Aorta (tissue), 5 donors: Measurements from ENCODE around the gene XPC. TPM values are rescaled to one million over a fixed set of nuclear protein-coding genes. Genes with fewer than 3 reads are reported as not detected.
"Not testable (repeated sequence)": the region's sequence is repeated elsewhere in the genome, so short reads cannot be mapped to it uniquely, and the experiment has no call there.

Source experiments
- ATAC-seq: fragments of 200-7000 bp; cut with Tn5 transposase; one replicate; pipeline ENCODE4 v1.9.1; 2022; ENCODE audit warnings: moderate library complexity; ENCODE audit not compliant: low FRiP score
- DNase-seq, 2 donors: peaks; one replicate each; pipeline ENCODE4 v3.0.0-alpha.2; 2020
- H3K27ac ChIP-seq, 2 donors: one replicate each; pipeline ENCODE4 v1.5.1; 2013; ENCODE audit warnings: low read length in 2 of 2, mild to moderate bottlenecking in 2 of 2, moderate library complexity in 2 of 2, control low read depth in 1 of 2, inconsistent platforms in 1 of 2, low read depth in 1 of 2
- H3K27me3 ChIP-seq, 2 donors: one replicate each; pipeline ENCODE4 v1.6.1; 2013; ENCODE audit warnings: control low read depth in 1 of 2, low read length in 1 of 2, mild to moderate bottlenecking in 1 of 2, moderate library complexity in 1 of 2; ENCODE audit not compliant: insufficient read depth in 2 of 2, control insufficient read depth in 1 of 2
- H3K36me3 ChIP-seq, 2 donors: one replicate each; pipeline ENCODE4 v1.6.1; 2013; ENCODE audit warnings: control low read depth in 1 of 2, low read length in 1 of 2, mild to moderate bottlenecking in 1 of 2; ENCODE audit not compliant: insufficient read depth in 2 of 2, control insufficient read depth in 1 of 2
- H3K4me1 ChIP-seq, 2 donors: one replicate each; pipeline ENCODE4 v1.6.1; 2013; ENCODE audit warnings: low read length in 2 of 2, control low read depth in 1 of 2, mild to moderate bottlenecking in 1 of 2, moderate library complexity in 1 of 2; ENCODE audit not compliant: insufficient read depth in 2 of 2, control insufficient read depth in 1 of 2
- H3K4me3 ChIP-seq, 2 donors: one replicate each; pipeline ENCODE4 v1.5.1; 2013; ENCODE audit warnings: low read length in 2 of 2, control low read depth in 1 of 2, mild to moderate bottlenecking in 1 of 2
- H3K9me3 ChIP-seq: one replicate; pipeline ENCODE4 v1.6.1; 2013; ENCODE audit warnings: mild to moderate bottlenecking, low read length; ENCODE audit not compliant: control insufficient read depth
- WGBS, 2 donors: extraction: QIAGEN DNeasy Blood & Tissue Kit; methylation state at CpG; one replicate each; pipeline ENCODE4 v1.1.7; 2013; 5-methylcytosine and 5-hydroxymethylcytosine counted together
- intact Hi-C, 2 donors: fragments of 100-400 bp; cut with DNase I; formaldehyde crosslinking; loops; one replicate each; pipeline versions ENCODE4 v1.14.2 to v1.15.0; 2022
- polyA plus RNA-seq, 2 donors: library from polyadenylated mRNA; stranded (reverse); fragments of 200-250 nt; gene quantifications; one replicate each; pipeline ENCODE4 v1.2.3, GENCODE V29; 2013
- total RNA-seq, 2 donors: library from RNA; stranded (reverse); fragmentation: NEBNext Ultra II Directional; extraction: Animal tissue kit (Norgen Biotek cat#: 25700); gene quantifications; one replicate each; pipeline ENCODE4 v1.2.1, GENCODE V29; 2021
- donor health status: healthy with polysubstance abuse.
- donor health status: Bipolar disorder and iron deficiency.
- donor health status: DM: no; HTN: no; CAD: no.
- donor health status: DM: no; HTN: no; CAD: no.
- donor health status: DM: yes; HTN: yes; CAD: no.

The XPC gene
- total and polyA plus RNA-seq, 4 donors: 14.3 to 37.1 (median 33.2) TPM

DNA sequence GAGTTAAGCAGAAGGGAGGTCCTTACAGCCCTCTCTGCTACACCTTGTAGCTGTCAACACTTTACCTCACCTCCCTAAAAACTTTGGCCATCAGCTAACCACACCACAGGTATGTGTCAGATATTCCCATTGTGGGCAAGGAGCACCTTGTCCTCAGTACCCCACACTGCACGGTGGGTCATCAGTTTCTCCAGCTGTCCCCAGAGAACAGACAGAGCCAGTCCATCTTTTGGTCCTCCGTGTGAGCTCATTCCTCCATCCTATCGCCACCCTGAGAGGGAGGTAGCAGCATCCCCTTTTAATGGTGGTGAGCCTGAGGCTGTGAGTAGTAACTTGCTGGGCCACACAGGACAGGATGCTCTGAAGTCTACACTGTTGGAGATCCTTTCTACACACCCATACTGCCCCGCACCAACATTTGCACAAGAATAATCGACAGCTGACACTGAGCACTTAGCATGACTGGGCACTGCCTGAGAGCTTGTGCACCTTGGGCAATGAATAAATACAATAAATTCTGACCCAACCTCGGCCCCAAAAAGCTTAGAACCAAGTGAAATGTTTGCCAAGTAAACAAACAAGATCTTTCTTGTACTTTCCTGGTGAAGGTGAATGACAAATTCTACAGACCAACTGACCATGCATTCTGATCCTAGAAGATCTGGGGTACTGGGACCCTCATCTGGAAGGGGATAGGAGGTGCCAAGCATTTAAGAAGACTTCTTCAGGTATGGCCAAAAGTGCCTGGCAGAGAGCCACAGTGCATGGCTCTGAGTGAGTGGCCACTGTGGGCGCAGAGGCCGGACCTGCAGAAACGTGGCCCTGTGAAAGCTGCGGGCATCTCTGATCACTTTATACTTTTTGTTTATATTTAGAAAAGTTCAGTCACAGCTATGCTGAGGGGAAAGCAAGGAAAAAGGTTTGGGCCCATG, 60.7 kb downstream of the XPC start:
- Histone ChIP-seq H3K27me3 (no peaks in the 10 kb centered on the region), H3K27ac (no peak overlapping the region), H3K4me1 (no peaks in the 10 kb centered on the region), H3K36me3 (peaks cover 6 to 8% of the 10 kb centered on the region in 2 donors), H3K9me3 (no peaks in the 10 kb centered on the region), H3K4me3 (no peak overlapping the region)
- no peak for DNase-seq
- ATAC-seq: no peak
- intact Hi-C loops: no loop called here
- WGBS, 2 donors: 91 to 92% methylated on average over 10 of the region's 10 CpGs

DNA sequence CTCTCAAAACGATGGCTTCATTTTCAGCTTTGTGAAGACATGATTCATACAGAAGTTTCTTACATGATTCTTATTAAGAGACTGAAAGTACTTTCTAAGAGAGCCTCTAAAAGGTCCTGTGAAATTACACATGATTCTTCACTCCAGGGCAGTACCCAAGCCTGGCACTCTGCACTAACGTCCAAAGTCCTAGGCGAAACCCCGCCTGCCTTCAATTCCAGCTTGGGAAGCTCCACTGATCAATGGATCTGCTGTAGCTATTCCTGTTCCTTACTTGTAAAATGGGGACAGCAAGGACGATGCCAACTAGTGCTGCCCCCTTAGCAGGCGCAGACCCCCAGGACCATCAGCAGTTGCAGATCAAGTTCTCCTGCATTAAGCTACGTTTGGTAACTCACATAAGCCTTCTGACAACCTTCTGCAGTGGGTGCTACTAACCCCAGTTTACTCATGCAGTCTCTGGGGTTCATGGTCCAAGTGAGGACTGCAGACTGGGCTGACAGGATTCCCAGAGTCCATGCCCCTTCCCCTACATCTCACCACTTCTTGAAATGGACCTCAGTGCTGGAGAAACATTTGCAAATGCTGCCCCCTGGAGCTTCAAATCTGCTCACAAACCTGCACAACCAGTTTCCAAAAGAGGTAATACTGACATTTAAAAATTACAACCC, 64.3 kb downstream of the XPC start:
- H3K4me1 ChIP-seq: no peaks in the 10 kb centered on the region
- intact Hi-C loops: no loop called here
- no peak overlapping the region for H3K27ac ChIP-seq
- H3K9me3 ChIP-seq: no peaks in the 10 kb centered on the region
- ATAC-seq: no peak
- DNase-seq: no peak
- no peak overlapping the region for H3K4me3 ChIP-seq
- 90 to 94% methylated on average over 7 of the region's 7 CpGs for WGBS, 2 donors
- no peaks in the 10 kb centered on the region for H3K27me3 ChIP-seq
- peaks cover 6 to 8% of the 10 kb centered on the region in 2 donors for H3K36me3 ChIP-seq

DNA sequence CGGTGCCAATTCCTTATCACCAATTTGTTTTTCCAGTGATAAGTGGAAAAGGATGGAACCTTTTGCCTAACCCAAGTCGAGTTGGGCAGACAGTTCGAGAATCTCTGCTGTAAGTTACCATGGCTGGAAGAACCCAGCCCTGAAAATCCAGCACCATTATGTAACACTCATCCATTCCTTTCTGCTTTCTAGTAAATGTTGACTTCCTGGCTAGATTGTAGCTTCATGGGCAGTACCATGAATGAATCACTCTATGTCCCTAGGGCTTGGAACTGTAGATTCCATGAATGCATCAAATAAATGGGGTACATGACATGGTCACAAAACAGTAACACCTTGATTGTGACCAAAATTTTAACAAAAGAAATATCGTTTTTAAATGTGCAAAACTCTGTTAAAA, 67.7 kb downstream of the XPC start:
- intact Hi-C loops: no loop called here
- no peak for ATAC-seq
- DNase-seq: no peak
- Histone ChIP-seq H3K36me3 (peaks cover 5 to 8% of the 10 kb centered on the region in 2 donors), H3K4me1 (no peaks in the 10 kb centered on the region), H3K27ac (no peak overlapping the region), H3K9me3 (no peaks in the 10 kb centered on the region), H3K4me3 (no peak overlapping the region), H3K27me3 (no peaks in the 10 kb centered on the region)
- WGBS, 2 donors: 68 to 70% methylated on average over 4 of the region's 4 CpGs

DNA sequence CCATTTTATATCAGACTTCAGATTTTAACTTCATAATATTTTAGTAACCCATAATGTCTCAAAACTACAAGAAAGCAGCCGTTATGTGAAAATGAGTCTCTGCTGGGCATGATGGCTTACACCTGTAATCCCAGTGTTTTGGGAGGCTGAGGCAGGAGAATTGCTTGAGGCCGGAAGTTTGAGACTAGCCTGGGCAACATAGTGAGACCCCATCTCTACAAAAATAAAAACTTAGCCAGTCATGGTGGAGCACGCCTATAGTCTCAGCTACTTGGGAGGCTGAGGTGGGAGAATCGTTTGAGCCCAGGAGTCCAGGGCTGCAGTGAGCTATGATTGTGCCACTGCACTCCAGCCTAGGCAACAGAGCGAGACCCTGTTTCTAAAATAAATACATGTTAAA, 68.6 kb downstream of the XPC start:
- H3K27me3 ChIP-seq, H3K9me3 ChIP-seq, H3K36me3 ChIP-seq, H3K4me1 ChIP-seq, intact Hi-C loops, ATAC-seq, DNase-seq, H3K27ac ChIP-seq, H3K4me3 ChIP-seq: not testable (repeated sequence)
- 94 to 98% methylated on average over 5 of the region's 5 CpGs for WGBS, 2 donors

DNA sequence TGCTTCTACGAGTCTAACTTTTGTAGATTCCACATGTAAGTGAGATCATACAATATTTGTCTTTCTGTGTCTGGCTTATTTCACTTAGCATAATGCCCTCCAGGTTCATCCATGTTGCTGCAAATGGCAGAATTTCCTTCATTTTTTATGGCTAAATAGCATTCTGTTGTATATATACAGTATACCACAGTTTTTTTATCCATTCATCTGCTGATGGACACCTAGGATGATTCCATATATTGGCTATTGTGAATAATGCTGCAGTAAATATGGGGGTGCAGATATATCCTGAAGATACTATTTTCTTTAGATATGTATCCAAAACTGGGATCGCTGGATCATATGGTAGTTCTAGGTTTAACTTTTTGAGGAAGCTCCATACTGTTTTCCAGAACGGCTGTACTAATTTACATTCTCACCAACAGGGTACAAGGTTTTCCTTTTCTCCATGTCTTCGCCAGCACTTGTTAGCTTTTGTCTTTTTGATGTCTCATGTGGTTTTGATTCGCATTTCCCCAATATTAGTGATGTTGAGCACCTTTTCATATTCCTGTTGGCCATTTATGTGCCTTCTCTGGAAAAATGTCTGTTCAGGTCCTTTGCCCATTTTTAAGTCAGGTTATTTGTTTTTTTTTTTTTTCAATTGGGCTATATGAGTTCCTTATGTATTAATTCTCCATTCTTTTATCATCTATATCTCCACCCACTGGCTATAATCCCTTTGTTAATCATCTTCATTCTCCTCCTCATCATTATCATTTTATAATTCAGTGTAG, 80.6 kb downstream of the XPC start:
- intact Hi-C loops: no loop called here
- Histone ChIP-seq H3K4me3 (no peak overlapping the region), H3K27me3 (no peaks in the 10 kb centered on the region), H3K4me1 (no peaks in the 10 kb centered on the region), H3K9me3 (peaks cover 1% of the 10 kb centered on the region), H3K27ac (no peak overlapping the region), H3K36me3 (no peaks in the 10 kb centered on the region)
- no peak for DNase-seq
- 87 to 89% methylated on average over 5 of the region's 5 CpGs for WGBS, 2 donors
- no peak for ATAC-seq

DNA sequence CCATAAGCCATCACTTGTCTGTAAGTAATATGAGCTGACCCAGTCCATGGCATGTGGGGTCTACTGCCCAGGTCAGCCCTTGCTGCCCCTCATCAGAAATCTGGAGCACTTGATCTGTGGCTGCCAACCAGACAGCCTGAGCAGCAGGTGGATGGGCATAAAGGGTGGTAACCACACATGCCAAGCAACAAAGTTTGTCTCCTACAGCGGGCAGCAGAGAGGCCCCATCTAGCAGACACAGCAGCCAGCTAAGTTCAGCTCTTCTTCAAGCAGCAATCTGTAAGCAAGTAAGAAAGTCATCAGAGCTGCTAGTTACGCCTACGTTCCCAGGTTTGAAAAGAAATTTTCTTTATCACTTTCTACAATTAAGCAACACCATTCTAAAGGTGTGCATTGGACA, 81.7 kb downstream of the XPC start:
- WGBS, 2 donors: 87 to 91% methylated on average over 3 of the region's 3 CpGs
- intact Hi-C loops: no loop called here
- DNase-seq: no peak
- H3K27ac ChIP-seq: no peak overlapping the region
- H3K9me3 ChIP-seq: peaks cover 1% of the 10 kb centered on the region
- H3K36me3 ChIP-seq: no peaks in the 10 kb centered on the region
- no peak for ATAC-seq
- H3K4me1 ChIP-seq: no peaks in the 10 kb centered on the region
- H3K27me3 ChIP-seq: no peaks in the 10 kb centered on the region
- H3K4me3 ChIP-seq: no peak overlapping the region

Other genes starting within 250 kb of the XPC start
- 1 to 10 TPM; 7.5 to 9.4 TPM for gene CHCHD4, start 53.7 kb downstream of the XPC start, total RNA-seq
- gene CHCHD4, start 53.7 kb downstream of the XPC start, polyA plus RNA-seq: 10 to 100 TPM in 1 of 2 donors, 1 to 10 TPM in 1; 8.6 to 12.0 TPM
- 100 to 1,000 TPM; 110 to 132 TPM for gene TMEM43, start 53.5 kb downstream of the XPC start, total RNA-seq
- 100 to 1,000 TPM in 1 of 2 donors, 10 to 100 TPM in 1; 52.0 to 102 TPM for gene TMEM43, start 53.5 kb downstream of the XPC start, polyA plus RNA-seq
- gene LSM3, start 216 bp upstream of the XPC start, total RNA-seq: 1 to 10 TPM; 7.1 to 9.0 TPM
- 10 to 100 TPM; 11.4 to 19.5 TPM for gene LSM3, start 216 bp upstream of the XPC start, polyA plus RNA-seq
- gene SLC6A6, start 224.0 kb upstream of the XPC start, total RNA-seq: 10 to 100 TPM; 36.5 to 62.2 TPM
- 1 to 10 TPM; 5.3 to 6.1 TPM for gene SLC6A6, start 224.0 kb upstream of the XPC start, polyA plus RNA-seq